ENCODE results near the gene ENDOV.
"Not testable (repeated sequence)": the region's sequence is repeated elsewhere in the genome, so short reads cannot be mapped to it uniquely, and the experiment has no call there.

Gene ENDOV

GRCh38 chr17:80402959-80403358 lies 12.0 kb upstream of the ENDOV start:
- in situ Hi-C loops (cut with HindIII; ENCODE audit: low pct_ligation_motif_present, low sequenced_read_pairs) = no loop called here
- Histone ChIP-seq H3K36me3 (replicated peaks) (no peaks in the 10 kb centered on the region), H3K27me3 (replicated peaks) (no peaks in the 10 kb centered on the region), H3K4me3 (ENCODE audit: low read depth, low read length) (no peak overlapping the region), H3K27ac (no peak overlapping the region)
- DNase-seq = no peak
- no peak for TF ChIP-seq CTCF (IDR thresholded peaks at IDR 0.05; ENCODE audit: low read depth, low read length, missing control alignments)

GRCh38 chr17:80406146-80406545 lies 8.8 kb upstream of the ENDOV start:
- Histone ChIP-seq H3K27me3 (replicated peaks) (no peaks in the 10 kb centered on the region), H3K27ac (no peak overlapping the region), H3K36me3 (replicated peaks) (no peaks in the 10 kb centered on the region), H3K4me3 (ENCODE audit: low read depth, low read length) (no peak overlapping the region)
- in situ Hi-C loops (cut with HindIII; ENCODE audit: low pct_ligation_motif_present, low sequenced_read_pairs) = no loop called here
- no peak for TF ChIP-seq CTCF (IDR thresholded peaks at IDR 0.05; ENCODE audit: low read depth, low read length, missing control alignments)
- no peak for DNase-seq

GRCh38 chr17:80407917-80408316 lies 7.0 kb upstream of the ENDOV start:
- H3K27ac ChIP-seq; H3K4me3 ChIP-seq (ENCODE audit: low read depth, low read length); in situ Hi-C loops (cut with HindIII; ENCODE audit: low pct_ligation_motif_present, low sequenced_read_pairs); DNase-seq; H3K27me3 ChIP-seq (replicated peaks); H3K36me3 ChIP-seq (replicated peaks): not testable (repeated sequence)

- H3K27me3 ChIP-seq (replicated peaks) = no peaks in the 10 kb centered on the region
- in situ Hi-C loops (cut with HindIII; ENCODE audit: low pct_ligation_motif_present, low sequenced_read_pairs) = no loop called here
- H3K36me3 ChIP-seq (replicated peaks) = no peaks in the 10 kb centered on the region
- peak; percentile 15 for DNase-seq
- H3K4me3 ChIP-seq (ENCODE audit: low read depth, low read length) = no peak overlapping the region
- H3K27ac ChIP-seq = no peak overlapping the region
- no peak for TF ChIP-seq CTCF (IDR thresholded peaks at IDR 0.05; ENCODE audit: low read depth, low read length, missing control alignments)
Measured at GRCh38 chr17:80408872-80409271, 6.1 kb upstream of the ENDOV start.

- in situ Hi-C loops (cut with HindIII; ENCODE audit: low pct_ligation_motif_present, low sequenced_read_pairs) = no loop called here
Measured at GRCh38 chr17:80409626-80410025, 5.3 kb upstream of the ENDOV start.

GRCh38 chr17:80410441-80411087 lies 4.4 kb upstream of the ENDOV start:
- H3K27me3 ChIP-seq (replicated peaks); in situ Hi-C loops (cut with HindIII; ENCODE audit: low pct_ligation_motif_present, low sequenced_read_pairs); H3K4me3 ChIP-seq (ENCODE audit: low read depth, low read length); H3K27ac ChIP-seq; DNase-seq; H3K36me3 ChIP-seq (replicated peaks): not testable (repeated sequence)

More at GRCh38 chr17:80409626-80410025, 5.3 kb upstream of the ENDOV start:
- no peaks in the 10 kb centered on the region for H3K36me3 ChIP-seq (replicated peaks)
- no peak overlapping the region for H3K4me3 ChIP-seq (ENCODE audit: low read depth, low read length)
- H3K27ac ChIP-seq = no peak overlapping the region
- no peak for DNase-seq
- no peak for TF ChIP-seq CTCF (IDR thresholded peaks at IDR 0.05; ENCODE audit: low read depth, low read length, missing control alignments)
- H3K27me3 ChIP-seq (replicated peaks) = no peaks in the 10 kb centered on the region

Measured in brain microvascular endothelial cell (primary cell).